CD4-positive, CD25-positive, alpha-beta regulatory T cell (primary cell): Measurements from ENCODE around the gene PRSS38. TPM values are rescaled to one million over a fixed set of nuclear protein-coding genes. Genes with fewer than 3 reads are reported as not detected.

Source experiments
- ATAC-seq, 2 donors: fragments of 150-1000 bp; cut with Tn5 transposase; one replicate each; pipeline ENCODE4 v1.10.0; 2021; ENCODE audit warnings: low read depth in 2 of 2, moderate number of reproducible peaks in 2 of 2, moderate library complexity in 1 of 2
- DNase-seq, 3 donors: peaks; one replicate each; pipeline versions ENCODE4 v3.0.0 to v3.0.0-alpha.2; 2012 to 2022; ENCODE audit warnings: mixed read lengths in 1 of 3
- H3K27ac ChIP-seq: one replicate; pipeline ENCODE4 v1.7.0; 2013; ENCODE audit warnings: mild to moderate bottlenecking, low read length; ENCODE audit not compliant: insufficient read depth, poor library complexity, severe bottlenecking
- H3K27me3 ChIP-seq: one replicate; pipeline ENCODE4 v1.7.0; 2013; ENCODE audit warnings: low read length; ENCODE audit not compliant: control insufficient read depth, insufficient read depth
- H3K36me3 ChIP-seq: one replicate; pipeline ENCODE4 v1.7.0; 2013; ENCODE audit warnings: mild to moderate bottlenecking, low read length, moderate library complexity; ENCODE audit not compliant: control insufficient read depth, insufficient read depth
- H3K4me1 ChIP-seq: 2 replicates; pipeline ENCODE4 v1.7.0; 2013; ENCODE audit warnings: mild to moderate bottlenecking, low read length; ENCODE audit not compliant: insufficient read depth, control insufficient read depth, poor library complexity, severe bottlenecking
- H3K4me3 ChIP-seq: one replicate; pipeline ENCODE4 v1.7.0; 2013; ENCODE audit warnings: low read depth, mild to moderate bottlenecking, low read length, moderate library complexity
- H3K9me3 ChIP-seq, 2 experiments: 1 replicate in 1 of 2; 2 replicates in 1 of 2; pipeline ENCODE4 v1.7.0; 2013; ENCODE audit warnings: low read length in 2 of 2, mild to moderate bottlenecking in 1 of 2, moderate library complexity in 1 of 2; ENCODE audit not compliant: control insufficient read depth in 2 of 2
- H3K27ac Mint-ChIP-seq, 3 donors: one replicate each; pipeline ENCODE4 v1.8.0; 2020 to 2022; ENCODE audit warnings: mild to moderate bottlenecking in 3 of 3, mixed read lengths in 3 of 3, moderate library complexity in 2 of 3
- H3K27me3 Mint-ChIP-seq: one replicate; pipeline ENCODE4 v1.8.0; 2022; ENCODE audit warnings: mild to moderate bottlenecking, mixed read lengths
- H3K36me3 Mint-ChIP-seq: one replicate; pipeline ENCODE4 v1.8.0; 2020; ENCODE audit warnings: mixed read lengths
- H3K4me1 Mint-ChIP-seq, 4 donors: one replicate each; pipeline ENCODE4 v1.8.0; 2020 to 2022; ENCODE audit warnings: mixed read lengths in 4 of 4, mild to moderate bottlenecking in 1 of 4
- H3K4me3 Mint-ChIP-seq, 4 donors: one replicate each; pipeline ENCODE4 v1.8.0; 2020 to 2022; ENCODE audit warnings: mild to moderate bottlenecking in 4 of 4, mixed read lengths in 4 of 4, moderate library complexity in 3 of 4
- H3K9me3 Mint-ChIP-seq, 7 donors: one replicate each; pipeline ENCODE4 v1.8.0; 2020 to 2022; ENCODE audit warnings: mixed read lengths in 7 of 7, mild to moderate bottlenecking in 3 of 7, moderate library complexity in 2 of 7
- polyA plus RNA-seq, 4 donors: library from polyadenylated mRNA; unstranded; fragments of 300-500 nt; fragmentation: Illumina TruSeq; gene quantifications; one replicate each; pipeline ENCODE4 v1.2.3, GENCODE V29; 2021
- total RNA-seq: library from RNA; stranded (reverse); gene quantifications from one replicate; pipeline ENCODE4 v1.2.3, GENCODE V29; 2022

PRSS38 gene
- total and polyA plus RNA-seq, 5 donors from 2014 or later, result not detected

DNA sequence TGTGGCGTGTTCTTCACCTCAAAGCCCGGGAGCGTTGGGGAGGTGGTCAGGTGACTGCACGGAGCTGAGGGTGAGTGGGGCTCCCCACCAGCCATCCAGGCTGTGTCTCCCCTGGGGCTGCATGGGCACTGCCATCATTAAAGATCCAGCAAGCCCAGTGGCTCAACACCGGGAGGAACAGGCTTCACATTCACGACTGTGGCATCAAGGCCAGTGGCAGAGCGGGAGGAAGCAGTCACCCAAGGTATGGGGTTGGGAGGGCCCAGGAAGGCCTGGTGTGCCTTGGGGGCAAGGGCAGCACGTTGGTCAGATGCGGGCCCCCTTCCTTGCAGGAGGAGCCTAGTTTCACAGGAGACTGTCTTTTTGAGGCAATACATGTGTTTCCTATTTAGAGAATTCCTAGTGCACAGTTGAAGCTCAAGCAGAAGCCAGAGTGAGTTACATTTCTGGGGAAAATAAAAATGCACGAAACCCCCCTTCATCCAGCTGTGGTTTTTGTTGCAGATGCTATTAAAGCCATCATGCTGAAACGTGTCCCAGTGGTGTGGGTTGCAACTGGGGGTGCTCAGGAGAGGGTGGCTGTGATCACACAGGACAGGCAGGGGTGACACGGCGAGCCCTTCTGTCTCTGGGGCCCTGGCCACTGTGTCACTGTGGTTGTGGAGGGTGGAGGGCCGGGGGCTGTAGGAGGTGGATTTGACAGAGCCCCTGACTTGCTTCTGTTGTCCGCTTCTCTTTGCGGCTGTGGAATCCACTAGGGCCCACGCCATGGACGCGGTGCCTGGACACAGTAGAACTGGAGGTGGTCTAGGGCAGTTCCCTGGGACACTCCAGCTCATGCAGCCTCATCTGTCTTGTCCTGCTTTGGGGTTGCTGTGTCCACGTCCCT is 46.2 kb upstream of the PRSS38 start:
- no peak for DNase-seq
- no peak overlapping the region for H3K4me3 Mint-ChIP-seq
- Histone ChIP-seq H3K27me3 (no peaks in the 10 kb centered on the region), H3K4me3 (no peak overlapping the region), H3K9me3 (no peaks in the 10 kb centered on the region), H3K4me1 (peaks cover 33% of the 10 kb centered on the region), H3K36me3 (peaks cover 5% of the 10 kb centered on the region), H3K27ac (no peak overlapping the region)
- ATAC-seq, result no peak
- H3K9me3 Mint-ChIP-seq, result no peaks in the 10 kb centered on the region
- peaks cover 22% of the 10 kb centered on the region for H3K36me3 Mint-ChIP-seq
- no peaks in the 10 kb centered on the region for H3K27me3 Mint-ChIP-seq
- H3K27ac Mint-ChIP-seq, result peak overlapping the region in 2 of 3 donors; percentile 23 to 48
- peaks cover 10 to 51% (median 38%) of the 10 kb centered on the region in 4 donors for H3K4me1 Mint-ChIP-seq

DNA sequence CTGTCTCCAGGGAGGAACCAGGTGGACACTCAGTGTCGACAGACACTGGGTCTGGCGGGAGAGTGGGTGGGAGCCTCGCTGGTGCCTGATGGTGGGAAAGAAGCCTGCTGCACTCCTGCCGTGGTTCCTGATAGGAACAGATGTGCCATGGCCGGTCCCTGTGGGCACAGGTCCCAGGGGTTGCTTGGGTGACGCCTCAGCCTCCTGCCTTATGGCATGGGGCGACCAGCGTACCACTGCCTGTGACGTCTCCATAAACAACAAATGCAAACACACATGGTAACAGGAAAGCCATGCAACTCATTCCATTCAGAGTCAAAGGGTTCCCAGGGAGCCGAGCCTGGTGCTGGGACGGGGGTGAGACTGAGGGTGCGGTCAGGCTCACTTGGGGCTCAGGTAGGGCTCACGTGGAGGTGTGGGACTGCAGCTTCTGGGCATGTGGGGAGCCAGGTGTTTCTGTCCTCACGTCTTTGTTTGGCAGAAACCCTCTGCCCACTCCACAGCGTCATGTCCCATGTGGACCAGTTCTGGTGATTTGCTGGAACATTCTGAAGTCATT is 45.5 kb upstream of the PRSS38 start:
- Mint-ChIP-seq H3K4me3 (no peak overlapping the region), H3K27me3 (no peaks in the 10 kb centered on the region), H3K27ac (no peak overlapping the region), H3K9me3 (no peaks in the 10 kb centered on the region), H3K4me1 (peaks cover 10 to 44% (median 35%) of the 10 kb centered on the region in 4 donors), H3K36me3 (peaks cover 24% of the 10 kb centered on the region)
- no peaks in the 10 kb centered on the region for H3K9me3 ChIP-seq
- H3K4me3 ChIP-seq, result no peak overlapping the region
- no peak for ATAC-seq
- no peak for DNase-seq
- H3K36me3 ChIP-seq, result peaks cover 5% of the 10 kb centered on the region
- no peak overlapping the region for H3K27ac ChIP-seq
- peaks cover 26% of the 10 kb centered on the region for H3K4me1 ChIP-seq
- no peaks in the 10 kb centered on the region for H3K27me3 ChIP-seq

DNA sequence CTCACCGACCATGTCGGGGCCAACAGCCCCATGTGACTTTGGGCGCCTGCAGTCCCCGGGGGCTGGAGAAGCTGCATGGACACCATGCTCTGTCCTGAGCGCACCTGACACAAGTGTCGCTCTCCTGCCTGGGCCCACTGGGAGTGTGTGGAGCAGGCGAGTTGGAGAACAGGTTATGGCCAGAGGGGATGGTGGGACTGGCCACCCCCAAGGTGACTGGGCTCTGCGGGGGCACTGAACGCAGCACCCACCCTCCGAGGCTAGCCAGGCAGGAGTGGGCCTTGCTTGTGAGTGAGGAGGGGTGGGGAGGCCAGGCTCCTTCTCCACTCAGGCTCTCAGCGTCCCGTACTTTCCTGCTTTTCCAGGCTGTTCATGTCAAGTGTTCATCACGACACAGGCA is 44.7 kb upstream of the PRSS38 start:
- Mint-ChIP-seq H3K9me3 (no peaks in the 10 kb centered on the region), H3K27me3 (no peaks in the 10 kb centered on the region), H3K4me3 (no peak overlapping the region), H3K4me1 (peaks cover 10 to 41% (median 32%) of the 10 kb centered on the region in 4 donors), H3K36me3 (peaks cover 24% of the 10 kb centered on the region), H3K27ac (peak overlapping the region in 1 of 3 donors; percentile 29)
- H3K4me1 ChIP-seq, result peaks cover 18% of the 10 kb centered on the region
- H3K27me3 ChIP-seq, result no peaks in the 10 kb centered on the region
- no peak overlapping the region for H3K27ac ChIP-seq
- ATAC-seq (no peak), DNase-seq (no peak)
- no peaks in the 10 kb centered on the region for H3K9me3 ChIP-seq
- H3K36me3 ChIP-seq, result peaks cover 8% of the 10 kb centered on the region
- no peak overlapping the region for H3K4me3 ChIP-seq

DNA sequence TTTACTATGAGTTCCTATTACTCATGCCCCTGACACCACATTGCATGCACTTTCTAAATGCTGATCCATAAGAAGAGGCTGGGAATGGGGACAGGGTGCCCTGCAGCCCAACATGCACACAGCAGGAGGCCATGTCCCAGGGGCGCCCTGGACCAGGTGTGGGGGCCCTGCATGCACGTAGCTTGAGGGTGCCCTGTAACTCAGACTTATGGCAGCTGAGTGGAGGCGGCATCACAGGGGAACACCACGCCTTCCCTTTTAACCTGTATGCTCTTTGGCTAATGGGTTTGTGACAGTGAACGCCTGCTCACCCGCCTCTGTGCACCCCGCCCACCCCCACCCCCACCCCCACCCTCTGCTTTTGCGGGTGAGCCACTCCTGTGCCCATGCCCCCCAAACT is 44.1 kb upstream of the PRSS38 start:
- Mint-ChIP-seq H3K9me3 (no peaks in the 10 kb centered on the region), H3K4me1 (peaks cover 5 to 36% (median 27%) of the 10 kb centered on the region in 4 donors), H3K27me3 (no peaks in the 10 kb centered on the region), H3K36me3 (peaks cover 24% of the 10 kb centered on the region), H3K27ac (no peak overlapping the region), H3K4me3 (no peak overlapping the region)
- DNase-seq (no peak), ATAC-seq (no peak)
- peaks cover 13% of the 10 kb centered on the region for H3K4me1 ChIP-seq
- H3K9me3 ChIP-seq, result no peaks in the 10 kb centered on the region
- H3K36me3 ChIP-seq, result peaks cover 13% of the 10 kb centered on the region
- no peak overlapping the region for H3K27ac ChIP-seq
- no peak overlapping the region for H3K4me3 ChIP-seq
- H3K27me3 ChIP-seq, result no peaks in the 10 kb centered on the region

DNA sequence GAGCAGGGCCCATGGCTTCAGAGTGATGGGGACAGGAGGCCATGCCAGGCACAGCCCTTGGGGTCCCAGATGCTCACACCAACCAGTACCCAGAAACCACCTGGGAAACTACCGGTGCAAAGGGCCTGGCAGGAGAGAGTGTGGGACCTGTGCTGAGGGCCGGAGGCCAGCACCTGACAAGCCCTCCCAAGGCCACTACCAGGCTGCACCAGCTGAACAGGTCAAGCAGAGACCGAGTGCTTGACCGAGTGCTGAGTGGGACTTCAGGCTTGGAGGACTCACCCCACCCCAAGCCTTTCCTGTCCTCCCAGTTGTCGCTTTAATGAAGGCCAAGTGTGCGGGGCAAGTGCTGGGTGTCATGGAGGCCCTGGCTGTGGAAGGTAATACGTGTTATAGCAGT is 43.7 kb upstream of the PRSS38 start:
- H3K27ac Mint-ChIP-seq, result no peak overlapping the region
- H3K27me3 ChIP-seq, result no peaks in the 10 kb centered on the region
- H3K4me3 Mint-ChIP-seq, result no peak overlapping the region
- H3K9me3 Mint-ChIP-seq, result no peaks in the 10 kb centered on the region
- H3K4me3 ChIP-seq, result no peak overlapping the region
- peaks cover 8% of the 10 kb centered on the region for H3K4me1 ChIP-seq
- no peaks in the 10 kb centered on the region for H3K27me3 Mint-ChIP-seq
- H3K36me3 Mint-ChIP-seq, result peaks cover 24% of the 10 kb centered on the region
- peaks cover under 1 to 31% (median 23%) of the 10 kb centered on the region in 4 donors for H3K4me1 Mint-ChIP-seq
- no peaks in the 10 kb centered on the region for H3K9me3 ChIP-seq
- no peak for ATAC-seq
- H3K36me3 ChIP-seq, result peaks cover 16% of the 10 kb centered on the region
- no peak overlapping the region for H3K27ac ChIP-seq
- no peak for DNase-seq

DNA sequence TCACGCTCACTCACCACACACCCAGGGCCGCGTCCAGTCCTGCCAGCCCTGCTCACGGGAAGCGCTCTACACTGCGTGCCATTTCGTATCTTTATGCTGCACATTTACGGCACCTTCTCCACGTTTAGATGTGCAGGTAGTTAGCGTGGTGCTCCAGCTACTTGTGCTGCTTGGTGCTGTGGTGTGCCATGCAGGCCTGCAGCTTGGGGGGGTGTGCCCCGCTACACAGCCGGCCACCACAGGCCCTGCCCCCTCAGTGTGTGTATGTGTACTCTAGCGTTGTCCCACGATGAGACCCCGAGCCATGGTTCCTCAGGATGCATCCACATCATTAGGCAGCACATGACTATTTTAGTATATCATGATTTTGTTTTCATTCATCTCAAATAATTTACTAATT is 41.9 kb upstream of the PRSS38 start:
- ATAC-seq (no peak), DNase-seq (no peak)
- no peaks in the 10 kb centered on the region for H3K27me3 Mint-ChIP-seq
- peak overlapping the region in 2 of 3 donors; percentile 40 to 74 for H3K27ac Mint-ChIP-seq
- Histone ChIP-seq H3K27ac (no peak overlapping the region), H3K27me3 (no peaks in the 10 kb centered on the region), H3K4me3 (no peak overlapping the region), H3K4me1 (no peaks in the 10 kb centered on the region), H3K9me3 (no peaks in the 10 kb centered on the region), H3K36me3 (peaks cover 16% of the 10 kb centered on the region)
- H3K4me1 Mint-ChIP-seq, result peaks cover 0 to 20% (median 11%) of the 10 kb centered on the region in 4 donors
- H3K36me3 Mint-ChIP-seq, result peaks cover 23% of the 10 kb centered on the region
- H3K4me3 Mint-ChIP-seq, result peak overlapping the region in 1 of 4 donors; percentile 31
- no peaks in the 10 kb centered on the region for H3K9me3 Mint-ChIP-seq

DNA sequence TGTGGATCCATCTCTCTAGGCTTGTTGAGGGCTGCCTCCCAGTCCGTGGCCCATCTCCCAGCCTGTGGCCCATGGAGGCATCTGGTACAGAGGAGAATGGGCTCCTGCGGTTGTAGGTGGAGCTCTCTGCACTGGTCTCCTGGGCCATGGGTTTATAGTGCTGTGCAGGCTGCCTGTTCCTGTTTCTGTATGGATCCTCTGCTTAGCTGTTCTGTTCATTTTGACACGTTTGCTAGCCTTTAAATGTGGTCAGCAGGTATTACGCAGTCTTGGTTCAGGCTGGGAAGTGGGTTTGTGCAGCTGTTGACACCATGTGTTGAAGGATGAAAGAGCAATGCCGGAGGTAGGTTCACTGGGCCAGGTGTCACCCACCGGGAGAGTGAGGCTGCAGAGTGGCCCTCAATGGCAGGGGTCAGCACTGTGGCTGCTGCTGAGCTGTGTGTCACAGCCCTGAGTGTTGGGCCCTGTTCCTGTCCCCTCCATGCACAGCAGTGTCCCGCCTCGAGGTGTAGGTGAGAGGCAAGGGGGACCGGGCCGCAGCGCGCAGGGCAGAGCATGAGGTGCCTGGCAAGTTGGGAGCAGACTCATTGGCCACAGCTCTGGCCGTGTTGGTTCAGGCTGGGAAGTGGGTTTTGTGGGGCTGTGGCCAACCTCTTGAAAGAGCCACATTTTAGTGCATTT is 41.3 kb upstream of the PRSS38 start:
- Histone ChIP-seq H3K9me3 (no peaks in the 10 kb centered on the region), H3K4me3 (no peak overlapping the region), H3K27me3 (no peaks in the 10 kb centered on the region), H3K27ac (no peak overlapping the region), H3K4me1 (no peaks in the 10 kb centered on the region), H3K36me3 (peaks cover 15% of the 10 kb centered on the region)
- Mint-ChIP-seq H3K4me1 (peaks cover 0 to 16% (median 10%) of the 10 kb centered on the region in 4 donors), H3K36me3 (peaks cover 21% of the 10 kb centered on the region), H3K27me3 (no peaks in the 10 kb centered on the region), H3K27ac (peak overlapping the region in 2 of 3 donors; percentile 74 to 75), H3K9me3 (no peaks in the 10 kb centered on the region), H3K4me3 (peak overlapping the region in 2 of 4 donors; percentile 28 to 31)
- peak in 1 of 3 donors; percentile 27 for DNase-seq
- peak; percentile 42 to 43 for ATAC-seq
